IMR-90 (cell line): ENCODE measurements around the gene PRR29. TPM values are rescaled to one million over a fixed set of nuclear protein-coding genes. Genes with fewer than 3 reads are reported as not detected.
A peak's percentile ranks its signal among the peaks of the same experiment; 100 is the strongest.

ENCODE experiments used
- ATAC-seq: fragments of 200-7000 bp; cut with Tn5 transposase; 2 replicates; pipeline ENCODE4 v1.9.1; 2020; ENCODE audit warnings: low read depth, mild to moderate bottlenecking, moderate library complexity
- BruUV-seq: library from RNA; stranded (reverse); fragments of 400-500 nt; replicated peaks from 2 replicates; lab custom pipeline; 2021; lab: Mats Ljungman, UMichigan
- CTCF ChIA-PET: fragments of 300-600 bp; formaldehyde crosslinking; extraction: SDS; loops from one replicate; lab custom pipeline; 2021; ENCODE audit warnings: antibody characterized with exemption; lab: Yijun Ruan, JAX
- POLR2A ChIA-PET: fragments of 300-600 bp; sonication (Branson Sonifier 250); formaldehyde crosslinking; loops from one replicate; lab custom pipeline; 2022; ENCODE audit warnings: antibody characterized with exemption; ENCODE audit not compliant: unreplicated experiment; lab: Charles Lee
- DNase-seq: peaks from one replicate; pipeline ENCODE4 v3.0.0; 2013
- H2AFZ ChIP-seq: replicated peaks from 2 replicates; pipeline ENCODE3; 2013; ENCODE audit warnings: low read length, mild to moderate bottlenecking; ENCODE audit not compliant: poor library complexity
- H2AK5ac ChIP-seq: 2 replicates; pipeline ENCODE4 v1.6.1; 2013; ENCODE audit warnings: low read depth, low read length, inconsistent platforms
- H2AK9ac ChIP-seq: replicated peaks from 2 replicates; pipeline ENCODE3; 2013; ENCODE audit warnings: mild to moderate bottlenecking, low read depth, low read length, moderate library complexity; ENCODE audit not compliant: poor library complexity
- H2BK120ac ChIP-seq: 2 replicates; pipeline ENCODE4 v1.6.1; 2013; ENCODE audit warnings: low read depth, low read length, inconsistent platforms
- H2BK15ac ChIP-seq: 3 replicates; pipeline ENCODE4 v1.6.1; 2013; ENCODE audit warnings: low read depth, low read length, inconsistent platforms
- H2BK20ac ChIP-seq: 2 replicates; pipeline ENCODE4 v1.6.1; 2013; ENCODE audit warnings: low read depth, mild to moderate bottlenecking, inconsistent platforms, low read length, moderate library complexity
- H2BK5ac ChIP-seq: 2 replicates; pipeline ENCODE4 v1.6.1; 2013; ENCODE audit warnings: mild to moderate bottlenecking, low read depth, low read length, inconsistent platforms; ENCODE audit not compliant: poor library complexity, severe bottlenecking
- H3K14ac ChIP-seq: replicated peaks from 2 replicates; pipeline ENCODE4 v1.6.1; 2013; ENCODE audit warnings: low read depth, low read length, inconsistent platforms
- H3K18ac ChIP-seq: 2 replicates; pipeline ENCODE4 v1.6.1; 2013; ENCODE audit warnings: low read depth, low read length, control low read depth
- H3K23ac ChIP-seq: 2 replicates; pipeline ENCODE4 v1.6.1; 2013; ENCODE audit warnings: low read depth, low read length, inconsistent platforms
- H3K27ac ChIP-seq: 2 replicates; pipeline ENCODE4 v1.5.1; 2013; ENCODE audit warnings: mild to moderate bottlenecking, control low read depth, low read length; ENCODE audit not compliant: insufficient read depth
- H3K27me3 ChIP-seq: 2 replicates; pipeline ENCODE4 v1.6.1; 2013; ENCODE audit warnings: low read length; ENCODE audit not compliant: control insufficient read depth, insufficient read depth
- H3K36me3 ChIP-seq: 2 replicates; pipeline ENCODE4 v1.6.1; 2013; ENCODE audit warnings: low read length, mixed read lengths; ENCODE audit not compliant: control insufficient read depth, insufficient read depth
- H3K4ac ChIP-seq: 2 replicates; pipeline ENCODE4 v1.6.1; 2013; ENCODE audit warnings: low read depth, low read length, inconsistent platforms
- H3K4me1 ChIP-seq: 2 replicates; pipeline ENCODE4 v1.6.1; 2013; ENCODE audit warnings: low read length, mixed read lengths; ENCODE audit not compliant: control insufficient read depth, insufficient read depth
- H3K4me2 ChIP-seq: 2 replicates; pipeline ENCODE4 v1.6.1; 2013; ENCODE audit warnings: low read depth, mild to moderate bottlenecking, control low read depth, low read length, moderate library complexity
- H3K4me3 ChIP-seq: 2 replicates; pipeline ENCODE4 v1.5.1; 2013; ENCODE audit warnings: low read depth, mild to moderate bottlenecking, control low read depth, low read length, moderate library complexity; ENCODE audit not compliant: insufficient read depth
- H3K56ac ChIP-seq: 2 replicates; pipeline ENCODE4 v1.6.1; 2013; ENCODE audit warnings: low read length, inconsistent platforms; ENCODE audit not compliant: insufficient read depth; ENCODE audit errors: extremely low read depth
- H3K79me1 ChIP-seq, 2 experiments: 2 replicates each; pipeline ENCODE4 v1.6.1; 2013; ENCODE audit warnings: low read length in 2 of 2, inconsistent platforms in 1 of 2, low read depth in 1 of 2
- H3K9ac ChIP-seq: 2 replicates; pipeline ENCODE4 v1.6.1; 2013; ENCODE audit warnings: low read depth, low read length, control low read depth
- H3K9me1 ChIP-seq: 2 replicates; pipeline ENCODE4 v1.6.1; 2013; ENCODE audit warnings: low read length, inconsistent platforms; ENCODE audit not compliant: insufficient read depth
- H3K9me3 ChIP-seq: 2 replicates; pipeline ENCODE4 v1.6.1; 2013; ENCODE audit warnings: low read length; ENCODE audit not compliant: control insufficient read depth, insufficient read depth
- H4K20me1 ChIP-seq: 2 replicates; pipeline ENCODE4 v1.6.1; 2013; ENCODE audit warnings: low read length, inconsistent platforms; ENCODE audit not compliant: insufficient read depth
- H4K5ac ChIP-seq: 2 replicates; pipeline ENCODE4 v1.6.1; 2013; ENCODE audit warnings: mild to moderate bottlenecking, low read depth, low read length, control low read depth
- H4K8ac ChIP-seq, 2 experiments: 2 replicates each; pipeline ENCODE4 v1.6.1; 2013; ENCODE audit warnings: low read depth in 2 of 2, low read length in 2 of 2, control low read depth in 1 of 2, inconsistent platforms in 1 of 2
- H4K91ac ChIP-seq: 2 replicates; pipeline ENCODE4 v1.6.1; 2013; ENCODE audit warnings: low read depth, low read length, inconsistent platforms; ENCODE audit not compliant: insufficient read depth
- BHLHE40 ChIP-seq: fragments of 150-350 bp; IDR thresholded peaks from 2 replicates; pipeline ENCODE4 v1.6.1; 2016; ENCODE audit warnings: mild to moderate bottlenecking, low read depth, low read length
- CEBPB ChIP-seq: IDR thresholded peaks from 2 replicates; pipeline ENCODE4 v1.6.1; 2012; ENCODE audit warnings: low read depth, low read length, improper control_type of control experiment
- CHD1 ChIP-seq: IDR thresholded peaks from 2 replicates; pipeline ENCODE4 v1.6.1; 2012; ENCODE audit warnings: low read depth, low read length, improper control_type of control experiment
- CTCF ChIP-seq: conservative IDR thresholded peaks from 2 replicates; pipeline ENCODE4 v1.5.1; 2012; ENCODE audit warnings: mild to moderate bottlenecking, low read depth, low read length, improper control_type of control experiment
- ELK1 ChIP-seq: fragments of 150-350 bp; IDR thresholded peaks from 2 replicates; pipeline ENCODE4 v1.6.1; 2016; ENCODE audit warnings: low read depth, mild to moderate bottlenecking, low read length, moderate library complexity, borderline replicate concordance
- FOS ChIP-seq: fragments of 150-350 bp; IDR thresholded peaks from 2 replicates; pipeline ENCODE4 v1.6.1; 2016; ENCODE audit warnings: low read depth, low read length
- MAFK ChIP-seq: IDR thresholded peaks from 2 replicates; pipeline ENCODE4 v1.6.1; 2012; ENCODE audit warnings: low read depth, low read length, improper control_type of control experiment
- MAZ ChIP-seq: IDR thresholded peaks from 2 replicates; pipeline ENCODE4 v1.6.1; 2012; ENCODE audit warnings: low read depth, mild to moderate bottlenecking, low read length, improper control_type of control experiment, moderate library complexity, borderline replicate concordance
- MXI1 ChIP-seq: IDR thresholded peaks from 2 replicates; pipeline ENCODE4 v1.6.1; 2012; ENCODE audit warnings: low read depth, mild to moderate bottlenecking, low read length, moderate library complexity, borderline replicate concordance
- NFE2L2 ChIP-seq: fragments of 150-350 bp; IDR thresholded peaks from 2 replicates; pipeline ENCODE4 v1.6.1; 2016; ENCODE audit warnings: low read depth, mild to moderate bottlenecking, low read length
- POLR2A ChIP-seq: IDR thresholded peaks from 2 replicates; pipeline ENCODE4 v1.6.1; 2012; ENCODE audit warnings: mild to moderate bottlenecking, low read depth, low read length
- RAD21 ChIP-seq: IDR thresholded peaks from 2 replicates; pipeline ENCODE4 v1.6.1; 2012; ENCODE audit warnings: low read length, improper control_type of control experiment
- RCOR1 ChIP-seq: IDR thresholded peaks from 2 replicates; pipeline ENCODE4 v1.6.1; 2012; ENCODE audit warnings: mild to moderate bottlenecking, low read length, improper control_type of control experiment; ENCODE audit not compliant: insufficient replicate concordance
- RFX5 ChIP-seq: IDR thresholded peaks from 2 replicates; pipeline ENCODE4 v1.8.0; 2012; ENCODE audit warnings: low read depth, mild to moderate bottlenecking, low read length, moderate library complexity
- SMC3 ChIP-seq: fragments of 150-350 bp; IDR thresholded peaks from 2 replicates; pipeline ENCODE4 v1.6.1; 2016; ENCODE audit warnings: low read depth, mild to moderate bottlenecking, antibody characterized with exemption, low read length, moderate library complexity
- WGBS, 2 experiments: methylation state at CpG; one replicate each; pipeline versions ENCODE4 v1.1.5 to v1.1.7; 2013; ENCODE audit warnings: missing lambda C conversion rate in 2 of 2; ENCODE audit not compliant: insufficient read length in 1 of 2; ENCODE audit errors: extremely low coverage in 2 of 2; 5-methylcytosine and 5-hydroxymethylcytosine counted together
- dilution Hi-C: fragments of 300-500 bp; cut with HindIII; formaldehyde crosslinking; loops from one replicate; pipeline ENCODE4 v1.14.3; 2018; ENCODE audit warnings: low sequenced_read_pairs; ENCODE audit not compliant: unreplicated experiment
- in situ Hi-C: fragments of 300-500 bp; cut with MboI; formaldehyde crosslinking; loops from 3 replicates; pipeline ENCODE4 v1.14.3; 2019; ENCODE audit warnings: low sequenced_read_pairs, inconsistent platforms, mixed read lengths
- intact Hi-C: fragments of 100-400 bp; cut with micrococcal nuclease; formaldehyde crosslinking; loops from 2 replicates; pipeline ENCODE4 v1.10.0; 2022
- polyA plus RNA-seq, 3 experiments: library from polyadenylated mRNA; depleted of rRNA; stranded (reverse); fragments of >200 nt; gene quantifications; 2 replicates each; pipeline ENCODE4 v1.2.3, GENCODE V29; 2012; ENCODE audit warnings: low replicate concordance in 1 of 3
- total RNA-seq: library from RNA; depleted of rRNA; stranded (reverse); fragments of >200 nt; gene quantifications from 2 replicates; pipeline ENCODE4 v1.2.3, GENCODE V29; 2012
- TF ChIP-seq, protein P1 (sequence below): fragments of 150-350 bp; IDR thresholded peaks from 2 replicates; pipeline ENCODE4 v1.6.1; 2017; ENCODE audit warnings: mild to moderate bottlenecking, antibody characterized with exemption, low read length, low read depth

Gene PRR29
- total and polyA plus RNA-seq, 2 of the 4 experiments (the other 2 are of a cell fraction): under 0.01 to 0.17 TPM

DNA sequence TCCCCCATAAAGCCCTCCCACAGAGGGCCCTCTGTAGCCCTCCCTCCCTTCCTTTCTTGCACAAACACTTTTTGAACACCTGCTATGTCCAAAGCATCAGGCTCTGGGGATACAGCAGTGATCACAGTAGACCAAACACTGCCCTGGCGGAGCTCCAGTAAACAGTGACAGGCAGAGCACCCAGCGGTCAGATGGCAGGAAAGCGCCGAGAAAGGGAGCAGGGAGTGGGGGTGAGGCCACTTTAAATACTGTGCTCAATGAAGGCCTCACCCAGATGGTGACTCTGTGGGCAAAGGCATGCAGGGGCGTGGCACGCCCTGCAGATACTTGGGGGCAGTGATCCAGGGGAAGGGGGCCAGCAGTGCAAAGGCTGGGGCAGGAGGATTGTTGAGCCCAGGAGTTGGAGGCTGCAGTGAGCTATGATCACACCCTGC is 7.6 kb downstream of the PRR29 start:
- POLR2A ChIA-PET: no interaction called here
- Histone ChIP-seq H3K4me3 (no peak overlapping the region), H2AK5ac (no peak overlapping the region), H4K91ac (no peak overlapping the region), H3K9me1 (peaks cover 4% of the 10 kb centered on the region; the same call in 1 of the 2 replicates), H3K36me3 (no peaks in the 10 kb centered on the region), H3K79me1 (no peaks in the 10 kb centered on the region), H4K20me1 (no peaks in the 10 kb centered on the region), H3K9ac (no peak overlapping the region), H3K4me1 (no peaks in the 10 kb centered on the region; the same call in 1 of the 2 replicates), H4K5ac (no peak overlapping the region), H3K4ac (no peak overlapping the region), H4K8ac (no peak overlapping the region), H3K9me3 (no peaks in the 10 kb centered on the region), H2AFZ (peak overlapping the region; percentile 18), H3K14ac (no peak overlapping the region), H3K56ac (no peak overlapping the region), H2BK20ac (no peak overlapping the region), H2AK9ac (no peak overlapping the region), H3K27ac (no peak overlapping the region), H3K18ac (no peak overlapping the region), H2BK5ac (no peak overlapping the region), H3K23ac (no peak overlapping the region), H2BK120ac (no peak overlapping the region), H3K27me3 (peaks cover 18% of the 10 kb centered on the region), H3K4me2 (no peak overlapping the region), H2BK15ac (no peak overlapping the region)
- no peak for DNase-seq
- dilution Hi-C loops: no loop called here
- in situ Hi-C loops: no loop called here
- ATAC-seq: peak; percentile 62
- WGBS, 2 experiments: no CpG with 5 or more reads among the region's 6 CpGs
- intact Hi-C loops: no loop called here
- TF ChIP-seq CTCF: no peak
- no peak for TF ChIP-seq ELK1
- TF ChIP-seq FOS: no peak
- TF ChIP-seq BHLHE40: no peak
- TF ChIP-seq RAD21: no peak
- TF ChIP-seq SMC3: no peak
- no peak for TF ChIP-seq MAFK
- no peak for TF ChIP-seq POLR2A
- TF ChIP-seq, protein P1, sequence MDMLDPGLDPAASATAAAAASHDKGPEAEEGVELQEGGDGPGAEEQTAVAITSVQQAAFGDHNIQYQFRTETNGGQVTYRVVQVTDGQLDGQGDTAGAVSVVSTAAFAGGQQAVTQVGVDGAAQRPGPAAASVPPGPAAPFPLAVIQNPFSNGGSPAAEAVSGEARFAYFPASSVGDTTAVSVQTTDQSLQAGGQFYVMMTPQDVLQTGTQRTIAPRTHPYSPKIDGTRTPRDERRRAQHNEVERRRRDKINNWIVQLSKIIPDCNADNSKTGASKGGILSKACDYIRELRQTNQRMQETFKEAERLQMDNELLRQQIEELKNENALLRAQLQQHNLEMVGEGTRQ: no peak
- no peak for TF ChIP-seq RFX5
- TF ChIP-seq CHD1: no peak
- no peak for TF ChIP-seq NFE2L2
- no peak for TF ChIP-seq RCOR1
- no peak for TF ChIP-seq CEBPB
- no peak for TF ChIP-seq MAZ
- TF ChIP-seq MXI1: no peak
- CTCF ChIA-PET: interaction anchor here (1.0 to 1.4 kb wide), 2 partner anchors 11 to 15 kb away, joined by 3 to 6 read pairs; no protein-coding TSS in a partner anchor
- BruUV-seq: no TSS peak
